Activated CD4-positive, alpha-beta T cell treated with anti-CD3 and anti-CD28 coated beads for 4 hours (primary cell): ENCODE results near the gene RETREG3.
A peak's percentile ranks its signal among the peaks of the same experiment; 100 is the strongest.

Experiments used
- DNase-seq, 2 donors: peaks; one replicate each; pipeline ENCODE4 v3.0.0-alpha.2; 2020

The RETREG3 gene

DNA sequence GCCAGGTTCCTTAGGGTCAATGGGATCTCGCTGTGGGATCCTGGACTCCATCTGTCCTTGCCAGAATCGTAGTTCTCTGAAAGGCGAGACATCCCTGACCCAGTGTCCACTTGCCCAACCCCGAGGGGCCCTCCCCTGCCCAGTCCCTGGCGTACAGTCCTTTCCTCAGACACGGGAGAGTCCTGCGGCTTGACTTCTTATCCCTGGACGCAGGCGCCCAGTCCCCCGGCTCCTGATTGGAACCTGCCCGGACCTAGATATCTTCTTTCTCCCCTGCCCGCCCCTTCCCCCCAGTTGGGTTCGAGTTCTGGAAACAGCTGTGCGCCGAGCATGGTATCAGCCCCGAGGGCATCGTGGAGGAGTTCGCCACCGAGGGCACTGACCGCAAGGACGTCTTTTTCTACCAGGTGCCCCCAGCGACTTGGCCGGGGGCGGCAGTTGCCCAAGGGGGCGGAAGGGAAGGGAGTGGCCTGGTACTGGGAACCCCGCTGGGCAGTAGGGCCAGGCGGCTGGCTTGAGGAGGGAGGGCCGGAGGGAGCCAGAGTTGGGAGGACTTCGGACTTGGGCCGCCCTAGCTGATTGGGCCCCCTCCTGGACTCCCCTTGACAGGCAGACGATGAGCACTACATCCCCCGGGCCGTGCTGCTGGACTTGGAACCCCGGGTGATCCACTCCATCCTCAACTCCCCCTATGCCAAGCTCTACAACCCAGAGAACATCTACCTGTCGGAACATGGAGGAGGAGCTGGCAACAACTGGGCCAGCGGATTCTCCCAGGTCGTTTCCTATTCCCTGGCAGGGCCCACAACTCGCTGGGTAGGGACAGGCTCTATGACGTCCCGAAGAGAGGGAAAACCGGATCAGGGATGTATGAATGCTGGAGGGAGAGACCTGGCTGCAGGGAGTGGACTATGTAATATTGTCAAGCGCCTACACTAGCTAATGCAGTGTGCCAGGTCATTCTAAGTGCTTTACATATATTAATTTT, 934 bp upstream of the RETREG3 start:
- peak in 1 of 2 donors; percentile 15 for DNase-seq

DNA sequence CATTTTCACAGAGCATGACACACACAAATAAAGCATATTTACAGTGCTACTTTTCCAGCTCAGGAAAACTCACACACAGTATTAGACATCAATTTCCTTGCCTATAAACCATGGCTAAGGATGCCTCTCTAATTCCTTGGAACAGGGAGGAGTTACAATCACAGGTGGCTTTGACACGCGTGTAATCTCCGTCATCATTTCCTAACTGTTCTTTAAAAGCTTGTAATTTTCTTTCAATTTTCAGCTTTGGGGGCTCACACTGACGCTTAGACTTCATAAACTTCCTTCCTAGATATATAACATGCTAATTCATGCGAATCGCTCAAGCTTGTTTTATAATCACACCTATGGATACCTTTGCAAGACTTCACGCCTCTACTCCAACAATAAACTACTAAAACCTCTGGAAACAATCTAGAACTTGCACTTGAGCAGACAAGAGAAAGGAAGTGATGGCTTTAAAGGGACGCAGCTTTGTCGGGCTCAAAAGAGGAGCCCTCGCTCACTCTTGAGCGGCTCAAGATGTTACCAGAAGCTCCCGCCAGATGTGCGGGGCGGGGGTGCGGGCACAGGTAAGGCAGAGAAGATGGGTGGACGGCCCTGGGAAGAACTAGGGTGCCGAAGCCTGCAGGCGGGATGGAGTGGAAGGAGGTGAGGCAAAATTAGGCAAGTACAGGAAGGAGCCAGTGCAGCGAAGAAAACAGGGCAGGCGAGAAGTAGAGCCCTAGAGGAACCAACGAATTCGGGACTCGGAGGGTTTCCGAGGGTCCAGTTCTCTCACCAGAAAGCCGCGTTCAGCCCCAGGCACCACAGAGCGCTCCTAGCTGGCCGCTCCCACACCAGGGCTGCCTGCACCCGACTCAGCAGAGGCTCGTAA, 631 bp downstream of the RETREG3 start:
- DNase-seq: no peak

DNA sequence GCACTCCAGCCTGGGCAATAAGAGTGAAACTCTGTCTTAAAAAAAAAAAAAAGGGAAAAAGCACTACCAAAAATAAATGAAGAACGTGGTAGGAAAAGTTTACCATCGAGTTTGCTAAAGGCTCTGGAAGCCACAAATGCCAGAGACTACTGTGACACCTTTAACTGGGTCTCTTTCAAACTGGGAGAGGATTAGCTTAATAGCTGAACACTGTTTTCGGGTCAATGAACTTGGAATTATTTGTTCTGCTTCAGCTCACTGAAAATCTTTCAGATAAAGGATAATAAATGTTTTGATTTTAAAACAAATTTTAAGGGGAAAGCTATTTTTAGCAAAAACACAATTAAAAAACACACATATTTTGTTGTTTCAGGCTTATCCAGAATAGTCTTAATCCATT, 1.4 kb downstream of the RETREG3 start:
- DNase-seq: no peak

DNA sequence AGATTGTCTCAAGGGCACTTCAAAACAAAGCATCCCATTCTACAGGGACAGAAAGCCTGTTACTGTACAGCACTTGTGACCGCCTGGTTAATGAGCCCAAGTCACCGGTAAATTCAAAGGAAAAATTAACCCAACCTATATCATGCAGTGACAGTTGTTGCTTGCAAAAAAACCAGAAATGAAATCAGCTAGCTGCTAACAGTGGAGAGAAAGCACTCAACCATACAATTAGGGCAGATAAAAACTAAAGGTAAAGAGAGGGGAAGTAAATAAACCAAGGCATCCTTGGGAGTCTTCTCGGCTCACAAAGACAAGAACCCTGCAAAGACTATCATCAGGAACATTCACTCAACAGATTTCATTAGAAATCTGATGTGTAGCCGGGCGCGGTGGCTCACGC, 5.9 kb downstream of the RETREG3 start:
- no peak for DNase-seq

DNA sequence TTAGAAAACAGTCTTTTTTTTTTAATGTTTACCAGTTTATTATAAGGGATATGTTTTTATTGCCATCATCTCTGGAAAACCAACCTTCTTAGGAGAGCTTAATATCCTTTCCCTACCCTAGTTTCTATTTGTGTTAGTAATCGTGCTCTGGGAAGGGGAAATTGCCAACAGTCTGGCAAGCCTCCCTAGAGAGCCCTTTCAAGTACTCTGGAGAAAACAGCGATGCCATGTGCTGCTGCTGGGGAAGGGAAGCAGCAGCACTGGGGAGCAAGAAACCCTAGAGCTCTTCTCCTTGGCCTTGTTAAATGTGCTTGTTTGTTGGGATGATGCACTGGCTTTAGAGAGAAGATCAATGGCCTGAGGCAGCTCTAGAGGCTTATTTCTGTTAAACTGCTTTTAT, 10.3 kb downstream of the RETREG3 start:
- no peak for DNase-seq

DNA sequence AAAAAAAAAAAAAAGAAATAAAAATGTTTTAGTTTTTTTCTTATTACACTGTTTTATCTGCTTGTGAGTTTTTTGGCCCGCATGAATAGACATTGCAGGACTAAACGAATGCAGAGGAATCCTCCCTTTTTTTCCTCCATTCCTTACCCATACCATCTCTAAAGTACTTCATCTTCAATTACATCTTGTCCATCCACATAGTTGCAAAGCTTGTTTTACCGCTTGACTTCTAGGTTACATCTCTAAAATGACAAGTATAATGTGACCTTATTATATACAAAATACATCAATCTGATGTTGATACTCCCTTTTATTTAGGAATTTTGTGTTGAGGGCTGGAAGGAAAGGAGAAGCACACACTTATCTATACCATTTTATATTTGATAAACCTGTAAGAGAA, 12.8 kb downstream of the RETREG3 start:
- no peak for DNase-seq

DNA sequence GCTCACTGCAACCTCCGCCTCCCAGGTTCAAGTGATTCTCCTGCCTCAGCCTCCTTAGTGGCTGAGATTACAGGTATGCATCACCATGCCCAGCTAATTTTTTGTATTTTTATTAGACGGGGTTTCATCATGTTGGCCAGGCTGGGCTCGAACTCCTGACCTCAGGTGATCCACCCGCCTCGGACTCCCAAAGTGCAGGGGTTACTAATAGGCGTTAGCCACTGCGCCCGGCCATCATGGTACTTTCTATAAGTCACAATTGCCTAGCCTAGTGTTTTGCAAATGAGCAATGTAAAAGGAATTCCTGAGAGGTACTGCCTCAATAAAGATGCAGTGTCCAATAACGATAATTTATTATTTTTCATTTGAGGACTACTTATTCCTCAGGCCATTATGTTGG, 17.8 kb downstream of the RETREG3 start:
- DNase-seq: no peak

DNA sequence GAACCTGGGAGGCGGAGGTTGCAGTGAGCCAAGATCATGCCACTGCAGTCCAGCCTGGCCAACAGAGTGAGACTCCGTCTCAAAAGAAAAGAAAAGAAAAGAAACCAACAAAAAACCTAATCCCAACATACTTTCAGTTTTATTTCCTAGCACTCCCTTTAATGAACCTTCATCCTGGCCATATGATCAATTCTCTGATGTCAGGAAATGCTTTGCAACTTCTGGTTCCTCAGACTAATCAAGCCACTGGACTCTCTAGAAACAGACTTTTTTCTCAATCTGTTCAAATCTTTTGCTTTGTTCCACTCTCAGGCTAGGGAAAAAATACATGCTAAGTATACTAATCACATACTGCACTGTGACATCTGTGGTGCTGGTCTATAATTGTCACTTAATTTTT, 18.3 kb downstream of the RETREG3 start:
- DNase-seq: no peak

DNA sequence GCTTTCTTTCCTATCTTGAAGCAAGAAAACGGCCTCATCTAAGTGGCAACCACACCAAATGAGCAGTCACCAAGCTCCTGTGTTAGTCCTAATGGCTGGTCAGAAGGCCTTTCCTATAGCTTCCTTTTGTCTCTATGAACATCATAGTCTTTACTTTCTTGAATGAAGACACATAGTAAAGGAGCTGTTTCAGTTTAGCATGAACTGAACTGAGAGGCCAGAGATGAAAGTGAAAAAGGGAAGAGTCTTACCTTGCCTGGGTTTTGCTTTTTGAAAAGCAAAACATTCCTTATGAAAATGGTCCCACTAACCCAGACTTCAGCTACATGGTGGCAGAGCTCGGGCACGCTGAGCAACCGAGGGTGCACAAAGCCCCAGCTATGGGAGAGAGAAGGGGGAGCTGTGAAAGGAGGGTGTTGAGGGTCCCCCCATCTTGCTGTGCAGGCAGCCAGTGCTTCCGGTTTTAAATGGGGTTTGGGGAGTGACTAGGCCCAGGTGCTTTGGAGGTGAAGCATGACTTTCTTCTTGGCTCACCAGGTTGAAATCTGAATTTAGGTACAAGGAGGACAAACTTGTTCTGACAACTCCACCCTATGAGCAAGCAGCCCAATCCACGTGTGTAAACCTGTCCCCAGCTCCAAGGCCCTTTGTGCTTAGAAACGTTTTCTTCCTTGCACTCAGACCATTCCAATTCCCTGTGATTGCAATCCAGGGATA, 22.5 kb downstream of the RETREG3 start:
- DNase-seq: no peak

DNA sequence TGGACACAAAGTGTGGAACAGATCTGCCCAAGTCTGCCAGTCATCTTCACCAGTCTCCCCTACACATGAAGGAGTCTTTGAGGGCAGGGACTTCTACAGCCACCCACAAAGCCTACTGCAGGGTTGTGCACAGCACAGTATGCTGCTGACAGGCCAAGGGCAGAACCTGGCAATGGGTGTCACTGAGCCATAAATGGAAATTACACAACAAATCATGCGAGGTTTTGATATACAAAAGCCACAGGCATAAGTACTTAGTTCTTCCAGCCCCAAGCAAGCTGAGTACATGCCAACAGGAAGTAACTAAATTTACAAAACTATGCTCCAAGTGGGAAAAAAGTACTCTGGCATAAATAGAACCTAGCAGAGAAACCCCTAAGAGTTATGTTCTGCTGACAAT, 23.8 kb downstream of the RETREG3 start:
- no peak for DNase-seq

DNA sequence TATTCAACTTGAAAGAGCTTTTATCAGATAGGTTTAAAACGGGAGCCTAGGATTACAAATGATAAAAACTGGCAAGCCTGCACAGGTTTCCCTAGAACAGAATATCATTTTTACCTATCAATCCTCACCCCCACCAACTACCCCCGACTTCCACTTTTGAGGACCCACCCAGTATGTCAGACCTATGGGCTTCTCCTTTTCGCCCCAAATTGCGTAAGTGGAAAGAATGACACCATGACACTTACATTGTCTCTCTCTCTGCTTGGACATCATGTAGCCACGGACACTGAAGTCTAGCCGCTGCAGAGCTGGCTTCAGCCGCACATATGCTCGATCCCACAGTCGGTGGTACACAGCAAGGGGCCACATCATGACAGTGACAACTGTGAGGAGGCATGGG, 24.3 kb downstream of the RETREG3 start:
- no peak for DNase-seq

DNA sequence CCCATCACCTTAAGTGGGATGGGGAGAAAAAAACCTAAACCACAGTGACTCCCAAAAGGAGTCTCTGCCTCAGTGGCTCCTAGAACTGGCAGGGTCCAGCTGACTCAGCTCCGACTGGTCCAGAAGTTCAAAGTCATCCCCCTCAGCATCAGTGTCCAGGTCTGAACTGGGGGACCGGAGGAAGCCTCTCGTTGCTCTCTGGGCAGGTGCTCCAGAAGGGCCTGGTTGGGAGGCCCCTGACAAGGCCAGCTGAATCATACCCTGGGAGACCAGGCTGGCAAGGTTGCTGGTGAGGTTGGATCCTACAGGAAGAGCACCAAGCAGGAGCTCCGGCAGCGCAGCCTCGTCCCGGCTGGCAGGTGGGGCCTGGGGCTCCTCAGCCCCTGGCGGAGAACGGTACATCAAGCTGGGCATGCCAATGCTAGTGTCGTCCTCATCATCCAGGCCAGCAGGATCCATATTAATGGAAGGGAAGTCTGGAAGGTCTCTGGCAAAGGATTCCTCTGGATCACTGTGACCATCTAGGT, 27.4 kb downstream of the RETREG3 start:
- DNase-seq: no peak

DNA sequence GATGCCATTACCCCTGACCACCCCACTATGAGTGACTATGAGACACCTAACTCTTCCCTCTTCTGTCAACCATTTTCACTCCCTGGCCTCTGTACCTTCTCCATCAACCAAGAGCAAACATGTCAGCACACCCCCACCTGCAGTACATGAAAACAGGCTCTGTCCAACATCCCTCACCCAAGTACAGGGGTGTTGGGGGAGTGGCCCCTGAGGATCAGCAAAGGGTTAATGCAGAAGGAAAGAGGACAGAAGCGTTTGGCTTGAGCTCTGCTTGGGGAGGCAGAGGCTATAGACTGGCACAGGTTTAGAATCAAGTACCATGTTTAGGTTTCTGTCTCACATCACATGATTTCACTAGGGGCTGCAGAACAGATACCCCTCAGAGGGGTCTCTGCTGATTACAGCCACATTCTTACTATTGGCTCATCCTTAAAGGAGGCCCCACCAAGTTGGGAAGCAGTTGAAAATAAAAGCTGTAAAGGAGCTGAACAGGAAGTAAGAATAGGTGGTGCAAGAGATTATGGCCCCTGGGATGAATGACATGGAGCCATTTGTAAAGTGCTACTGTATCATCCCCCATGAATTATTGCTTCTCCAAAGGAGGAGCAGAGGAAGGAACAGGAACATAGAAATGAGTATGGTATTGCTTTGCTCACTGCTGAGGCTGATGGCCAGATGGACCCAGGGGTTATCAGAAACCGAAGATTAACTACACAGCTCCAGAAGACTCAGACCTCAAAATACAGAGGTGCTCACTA, 29.2 kb downstream of the RETREG3 start:
- no peak for DNase-seq

DNA sequence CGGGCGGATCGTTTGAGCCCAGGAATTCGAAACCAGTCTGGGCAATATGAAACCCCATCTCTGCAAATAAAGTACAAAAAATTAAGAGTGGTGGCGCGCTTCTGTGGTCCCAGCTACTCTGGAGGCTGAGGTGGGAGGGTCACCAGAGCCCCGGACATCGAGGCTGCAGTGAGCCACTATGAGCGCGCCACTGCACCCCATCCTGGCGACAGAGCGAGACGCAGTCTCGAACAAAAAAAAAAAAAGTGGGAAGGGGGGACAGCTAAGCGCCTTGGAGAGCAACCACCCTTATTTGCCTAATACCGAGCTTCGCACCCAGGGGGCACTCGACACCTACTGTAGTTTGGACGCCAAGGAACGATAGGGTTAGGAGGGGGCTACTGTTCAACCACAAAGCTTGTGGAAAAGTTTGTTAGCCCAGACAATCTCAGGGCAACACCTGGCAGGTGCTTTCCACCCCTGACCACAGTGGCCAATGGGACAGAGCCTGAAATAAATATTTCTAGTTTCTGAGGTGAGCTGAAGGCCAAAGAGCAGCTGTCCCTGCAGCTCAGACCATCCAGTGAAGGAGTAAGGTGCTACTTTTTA, 30.8 kb downstream of the RETREG3 start:
- peak; percentile 61 to 72 for DNase-seq

DNA sequence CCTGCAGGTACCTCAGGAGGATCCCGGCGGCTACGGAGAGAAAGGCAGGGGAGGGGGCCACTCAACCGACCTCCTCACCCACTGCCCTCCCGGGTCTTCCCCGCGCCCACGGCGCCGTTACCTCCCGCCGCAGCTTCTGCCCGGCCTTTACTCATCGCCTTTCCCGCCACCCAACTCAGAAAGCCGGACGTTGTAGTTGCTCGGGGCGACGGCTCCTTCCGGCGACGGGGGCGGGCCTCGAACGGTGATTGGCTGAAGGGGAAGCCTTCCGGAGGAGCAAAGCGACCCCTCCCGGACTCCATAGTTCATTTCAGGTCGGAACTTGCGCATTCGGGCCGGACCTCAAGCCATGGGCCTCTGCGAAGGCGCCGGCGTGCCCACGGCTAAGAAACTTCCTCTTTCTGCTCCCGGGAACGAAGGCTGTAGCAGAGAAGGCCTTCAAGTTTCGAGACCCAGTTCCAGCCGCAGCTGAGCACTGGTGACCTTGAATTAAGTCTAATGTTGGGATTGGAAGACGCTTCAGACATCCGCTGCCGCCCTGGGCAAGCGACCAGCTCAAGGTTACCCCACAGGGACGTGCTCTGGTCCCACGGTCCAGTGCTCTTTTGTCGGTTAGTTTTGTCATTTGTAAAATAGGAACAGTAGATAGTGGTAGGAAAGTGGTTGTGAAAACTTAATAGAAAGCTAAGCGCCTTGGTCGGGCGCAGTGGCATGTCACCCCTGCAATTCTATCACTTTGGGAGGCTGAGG, 31.5 kb downstream of the RETREG3 start, which contains the start of gene PSMC3IP:
PSMC3IP (minus strand) TSS at position 198 of the 750 bp plus-strand sequence; CDS start at position 155, 43 bp downstream.
- DNase-seq: peak; percentile 88 to 90

DNA sequence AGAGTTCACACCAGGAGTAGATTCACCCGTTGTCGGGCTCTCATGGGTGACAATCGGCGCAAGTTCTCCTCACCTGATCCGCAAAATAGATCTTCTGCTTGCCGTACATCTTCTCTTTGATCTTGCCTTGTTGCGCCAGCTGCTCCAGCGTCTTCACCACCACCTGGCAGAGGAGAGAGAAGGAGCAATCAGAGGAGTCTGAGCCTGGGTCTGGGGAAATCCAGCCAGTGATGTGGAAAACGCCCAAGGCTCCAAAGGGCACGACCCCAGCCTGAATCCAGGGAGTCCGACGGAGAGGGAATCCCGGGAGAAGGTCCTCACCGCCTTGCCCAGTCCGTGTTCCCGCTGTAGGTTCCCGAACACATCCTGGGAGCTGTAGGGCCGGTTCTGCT, 32.0 kb downstream of the RETREG3 start:
- no peak for DNase-seq

DNA sequence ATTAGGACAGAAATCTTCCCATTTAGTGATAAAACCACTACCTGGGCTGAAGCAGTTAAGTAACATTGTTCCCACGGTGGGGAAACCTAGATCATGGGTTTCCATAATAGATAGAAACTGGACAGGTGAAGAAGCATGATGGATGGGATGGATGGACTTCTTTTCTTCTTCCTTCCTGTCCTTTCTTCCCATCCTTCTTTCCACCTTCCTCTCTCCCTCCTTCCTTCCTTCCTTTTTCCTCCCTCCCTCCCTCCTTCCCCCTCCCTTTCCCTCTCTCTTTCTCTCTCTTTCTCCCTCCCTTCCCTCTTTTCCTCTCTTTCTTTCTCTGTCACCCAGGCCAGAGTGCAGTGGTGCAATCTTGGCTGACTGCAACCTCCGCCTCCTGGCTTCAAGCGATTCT, 34.7 kb downstream of the RETREG3 start:
- no peak for DNase-seq

DNA sequence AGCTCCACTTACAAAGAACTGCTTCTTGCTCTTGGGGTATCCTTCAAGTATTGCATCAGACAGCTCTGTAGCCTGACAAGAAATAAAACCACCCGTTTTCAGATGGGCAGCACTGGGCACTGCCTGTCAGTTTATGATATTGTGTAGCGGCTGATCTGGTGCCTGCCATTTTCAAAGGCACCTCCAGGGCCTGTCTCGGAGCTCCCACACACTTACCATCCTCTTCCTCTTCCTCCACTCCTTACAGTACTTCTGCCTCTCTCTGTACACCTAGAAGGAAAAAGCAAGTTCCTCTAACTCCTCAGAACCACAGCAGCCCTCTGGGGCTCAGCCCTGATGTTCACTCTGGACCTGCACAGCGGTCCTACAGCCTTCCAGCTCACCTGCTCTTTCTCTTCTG, 36.1 kb downstream of the RETREG3 start:
- no peak for DNase-seq

DNA sequence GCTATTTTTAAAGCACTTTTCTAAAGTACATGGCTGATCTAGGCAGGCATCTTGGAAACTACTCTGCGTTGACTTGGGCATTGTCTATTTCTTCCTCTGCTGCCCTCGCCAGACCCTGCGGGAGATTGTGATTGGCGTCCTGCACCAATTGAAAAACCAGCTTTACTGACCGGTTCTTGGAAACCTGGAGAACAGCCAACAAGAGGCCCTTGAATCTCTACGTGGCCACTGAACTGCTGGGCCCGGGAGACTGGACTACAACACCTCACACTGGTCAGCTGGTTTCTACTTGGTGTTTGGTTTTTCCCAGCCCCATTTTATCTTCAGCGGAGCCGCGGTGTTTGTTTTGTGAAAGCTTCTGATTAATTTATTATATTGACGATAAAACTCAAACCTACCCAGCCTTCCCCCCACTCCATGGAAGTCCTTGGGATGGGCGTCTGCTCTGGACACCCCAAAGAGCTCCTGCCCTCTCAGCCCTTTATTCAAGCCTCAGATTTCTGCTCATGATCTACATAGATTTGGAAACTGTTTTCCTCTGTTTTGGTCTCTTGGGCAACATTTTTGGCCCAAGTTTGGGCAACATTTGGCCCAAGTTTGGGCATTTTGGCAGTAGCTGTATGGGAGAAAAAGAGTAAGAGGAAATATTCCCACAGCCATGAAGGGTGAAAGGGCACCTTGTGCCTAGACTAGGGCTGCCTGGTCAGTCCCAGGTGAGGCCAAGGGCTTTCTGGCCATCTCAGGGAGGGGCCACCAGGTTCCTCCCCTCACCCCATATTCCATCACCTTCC, 37.5 kb downstream of the RETREG3 start:
- no peak for DNase-seq
